HCT116 (cell line): ENCODE measurements around the gene SEMA3C. TPM values are rescaled to one million over a fixed set of nuclear protein-coding genes. Genes with fewer than 3 reads are reported as not detected.

Experiments
- ATAC-seq: fragments of 200-7000 bp; cut with Tn5 transposase; 2 replicates; pipeline ENCODE4 v1.9.1; 2020; ENCODE audit warnings: mild to moderate bottlenecking, moderate library complexity
- BruUV-seq: library from RNA; stranded (reverse); fragments of 400-500 nt; replicated peaks from 2 replicates; lab custom pipeline; 2021; lab: Mats Ljungman, UMichigan
- CTCF ChIA-PET: fragments of 300-600 bp; sonication (Branson Sonifier 250); formaldehyde crosslinking; loops from one replicate; lab custom pipeline; 2021; ENCODE audit warnings: antibody characterized with exemption; lab: Charles Lee
- POLR2A ChIA-PET: fragments of 300-600, 350-600 bp; sonication (Branson Sonifier 250); formaldehyde crosslinking; loops from one replicate; lab custom pipeline; 2021; ENCODE audit warnings: antibody characterized with exemption; lab: Charles Lee
- RAD21 ChIA-PET, 2 experiments: fragments of 300-600 bp; sonication (Branson Sonifier 250); formaldehyde crosslinking; loops; one replicate each; lab custom pipeline; 2023; ENCODE audit warnings: low total read pairs in 2 of 2; ENCODE audit not compliant: uncharacterized antibody in 2 of 2, unreplicated experiment in 2 of 2, low non-redundant PET in 1 of 2; lab: Charles Lee
- DNase-seq: peaks from one replicate; pipeline ENCODE4 v3.0.0-alpha.2; 2010; ENCODE audit warnings: low read depth, low spot score
- H2AFZ ChIP-seq: fragments of 200-600 bp; shearing (Covaris generic), sonication (generic); 2 replicates; pipeline ENCODE4 v1.6.1; 2017; ENCODE audit warnings: low read depth, mixed run types, mixed read lengths, antibody characterized with exemption, low read length; ENCODE audit not compliant: poor library complexity, severe bottlenecking
- H3K27ac ChIP-seq: 2 replicates; pipeline ENCODE4 v1.5.1; 2012; ENCODE audit warnings: low read depth, low read length
- H3K27me3 ChIP-seq: fragments of 200-600 bp; sonication (generic); 2 replicates; pipeline ENCODE4 v1.6.1; 2016; ENCODE audit warnings: mixed run types, low read length, mixed read lengths; ENCODE audit not compliant: insufficient read depth
- H3K36me3 ChIP-seq, 2 experiments: fragments of 200-500 bp in 1 of 2; fragments of 200-600 bp in 1 of 2; sonication (Bioruptor generic) in 1 of 2; sonication (generic) in 1 of 2; 2 replicates each; pipeline versions ENCODE4 v1.5.1 to v1.6.1; 2014 to 2016; ENCODE audit warnings: low read length in 2 of 2, inconsistent platforms in 1 of 2, mixed read lengths in 1 of 2, mixed run types in 1 of 2; ENCODE audit not compliant: insufficient read depth in 2 of 2, control insufficient read depth in 1 of 2
- H3K4me1 ChIP-seq, 2 experiments: fragments of 200-600 bp in 1 of 2; sonication (generic) in 1 of 2; 2 replicates each; pipeline versions ENCODE4 v1.5.1 to v1.6.1; 2012 to 2017; ENCODE audit warnings: low read length in 2 of 2, inconsistent platforms in 1 of 2, mild to moderate bottlenecking in 1 of 2, mixed read lengths in 1 of 2, mixed run types in 1 of 2, moderate library complexity in 1 of 2; ENCODE audit not compliant: insufficient read depth in 2 of 2, control insufficient read depth in 1 of 2
- H3K4me2 ChIP-seq: fragments of 200-600 bp; sonication (generic); 2 replicates; pipeline ENCODE4 v1.6.1; 2017; ENCODE audit warnings: mixed run types, low read length, mixed read lengths
- H3K4me3 ChIP-seq, 2 experiments: fragments of 200-600 bp in 1 of 2; sonication (generic) in 1 of 2; replicated peaks in 1 of 2; 2 replicates each; pipeline ENCODE4 v1.5.1; 2011 to 2016; ENCODE audit warnings: low read length in 2 of 2, control low read depth in 1 of 2, low read depth in 1 of 2, mild to moderate bottlenecking in 1 of 2, mixed read lengths in 1 of 2, mixed run types in 1 of 2
- H3K79me2 ChIP-seq: fragments of 200-600 bp; sonication (generic); 2 replicates; pipeline ENCODE4 v1.6.1; 2017; ENCODE audit warnings: mild to moderate bottlenecking, mixed run types, low read length, moderate library complexity, mixed read lengths; ENCODE audit not compliant: insufficient read depth
- H3K9ac ChIP-seq: fragments of 200-600 bp; sonication (generic); 2 replicates; pipeline ENCODE4 v1.6.1; 2016; ENCODE audit warnings: low read length, mixed read lengths
- H3K9me2 ChIP-seq: fragments of 200-600 bp; sonication (generic), shearing (Covaris generic); 2 replicates; pipeline ENCODE4 v1.6.1; 2017; ENCODE audit warnings: mixed run types, mild to moderate bottlenecking, moderate library complexity; ENCODE audit not compliant: insufficient read depth
- H3K9me3 ChIP-seq, 2 experiments: fragments of 200-500 bp in 1 of 2; fragments of 200-600 bp in 1 of 2; sonication (Bioruptor generic) in 1 of 2; sonication (generic) in 1 of 2; 2 replicates each; pipeline ENCODE4 v1.6.1; 2014 to 2017; ENCODE audit warnings: low read length in 2 of 2, mixed read lengths in 2 of 2, inconsistent platforms in 1 of 2, low read depth in 1 of 2, mild to moderate bottlenecking in 1 of 2, mixed run types in 1 of 2, moderate library complexity in 1 of 2; ENCODE audit not compliant: control insufficient read depth in 1 of 2, insufficient read depth in 1 of 2
- H4K20me1 ChIP-seq: fragments of 200-600 bp; sonication (generic), shearing (Covaris generic); 2 replicates; pipeline ENCODE4 v1.6.1; 2017; ENCODE audit warnings: mixed run types, mild to moderate bottlenecking, moderate library complexity; ENCODE audit not compliant: insufficient read depth
- EZH2 ChIP-seq: fragments of 200-600 bp; sonication (generic); IDR thresholded peaks from 2 replicates; pipeline ENCODE4 v1.6.1; 2017; ENCODE audit warnings: antibody characterized with exemption, mixed run types
- EZH2phosphoT487 ChIP-seq: fragments of 200-600 bp; IDR thresholded peaks from 2 replicates; pipeline ENCODE4 v1.6.1; 2018; ENCODE audit warnings: antibody characterized with exemption, borderline replicate concordance
- FOSL1 ChIP-seq: IDR thresholded peaks from 2 replicates; pipeline ENCODE4 v1.6.1; 2012; ENCODE audit warnings: low read depth
- RAD21 ChIP-seq: IDR thresholded peaks from 2 replicates; pipeline ENCODE4 v1.6.1; 2012; ENCODE audit warnings: low read depth, mild to moderate bottlenecking
- SIN3A ChIP-seq: IDR thresholded peaks from 2 replicates; pipeline ENCODE4 v1.6.1; 2012; ENCODE audit warnings: low read depth
- SP1 ChIP-seq: IDR thresholded peaks from 2 replicates; pipeline ENCODE4 v1.6.1; 2012; ENCODE audit warnings: low read depth
- YY1 ChIP-seq: IDR thresholded peaks from 2 replicates; pipeline ENCODE4 v1.6.1; 2011; ENCODE audit warnings: low read length, low read depth, moderate library complexity, mild to moderate bottlenecking; ENCODE audit not compliant: insufficient replicate concordance; ENCODE audit errors: extremely low read depth
- ZFX ChIP-seq: fragments of 450-650 bp; IDR thresholded peaks from 2 replicates; pipeline ENCODE4 v1.6.1; 2017
- intact Hi-C: fragments of 100-400 bp; cut with micrococcal nuclease; formaldehyde crosslinking; loops from 2 replicates; pipeline ENCODE4 v1.10.0; 2022
- total RNA-seq: library from RNA; stranded (reverse); gene quantifications from one replicate; pipeline ENCODE4 v1.2.1, GENCODE V29; 2021; ENCODE audit not compliant: unreplicated experiment
- TF ChIP-seq, protein P1 (sequence below): IDR thresholded peaks from 2 replicates; pipeline ENCODE4 v1.6.1; 2012
- TF ChIP-seq, protein P2 (sequence below), 3 experiments: fragments of 200-600 bp in 1 of 3; sonication (generic) in 1 of 3; IDR thresholded peaks in 2 of 3; conservative IDR thresholded peaks in 1 of 3; 2 replicates each; pipeline ENCODE4 v1.5.1; 2012 to 2017; ENCODE audit warnings: low read depth in 2 of 3, low read length in 2 of 3, antibody characterized with exemption in 1 of 3, borderline replicate concordance in 1 of 3, control low read depth in 1 of 3, mild to moderate bottlenecking in 1 of 3, mixed read lengths in 1 of 3, mixed run types in 1 of 3, moderate library complexity in 1 of 3; ENCODE audit not compliant: insufficient read depth in 1 of 3

SEMA3C gene
- total RNA-seq, 1 experiment from 2014 or later: 25.3 TPM

DNA sequence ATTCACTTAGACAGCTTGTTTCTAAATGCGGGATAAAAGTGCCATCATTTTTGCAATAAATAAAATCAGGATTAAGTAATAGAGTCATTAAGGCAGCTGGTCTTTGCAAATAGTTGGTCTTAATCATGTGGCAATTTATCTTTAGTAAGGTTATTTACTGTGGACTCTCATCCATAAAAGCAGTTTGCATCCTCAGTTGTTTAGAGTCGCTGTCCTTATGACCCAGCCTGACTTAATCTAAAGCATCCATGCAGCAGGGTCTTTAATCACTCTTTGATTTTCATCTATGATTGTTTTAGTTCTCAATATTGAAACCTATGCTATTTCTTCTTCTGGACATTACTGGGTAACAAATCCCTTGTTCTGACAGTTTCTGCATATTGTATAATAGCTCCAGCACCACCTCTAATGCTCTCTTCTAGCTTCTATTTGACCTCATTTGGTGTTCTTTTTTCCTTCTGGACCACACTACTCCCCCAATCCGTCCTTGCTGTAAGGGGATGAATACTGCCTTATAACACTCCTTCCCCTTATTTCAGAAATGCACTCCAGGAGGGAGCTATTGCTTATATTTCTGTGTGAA lies 185.4 kb downstream of the SEMA3C start:
- Histone ChIP-seq H2AFZ (peak overlapping the region; percentile 89), H3K9me3 (no peaks in the 10 kb centered on the region), H3K27me3 (no peaks in the 10 kb centered on the region), H3K79me2 (no peaks in the 10 kb centered on the region), H4K20me1 (no peaks in the 10 kb centered on the region), H3K4me3 (no peak overlapping the region), H3K9ac (no peak overlapping the region), H3K27ac (no peak overlapping the region), H3K36me3 (no peaks in the 10 kb centered on the region), H3K4me2 (no peak overlapping the region), H3K9me2 (no peaks in the 10 kb centered on the region), H3K4me1 (no peaks in the 10 kb centered on the region)
- ATAC-seq (no peak), DNase-seq (no peak)
- TF ChIP-seq EZH2: no peak
- TF ChIP-seq, protein P1, sequence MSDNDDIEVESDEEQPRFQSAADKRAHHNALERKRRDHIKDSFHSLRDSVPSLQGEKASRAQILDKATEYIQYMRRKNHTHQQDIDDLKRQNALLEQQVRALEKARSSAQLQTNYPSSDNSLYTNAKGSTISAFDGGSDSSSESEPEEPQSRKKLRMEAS: no peak
- TF ChIP-seq SIN3A: no peak
- no peak for TF ChIP-seq ZFX
- TF ChIP-seq SP1: no peak
- no peak for TF ChIP-seq EZH2phosphoT487
- no peak for TF ChIP-seq FOSL1
- RAD21 ChIA-PET: no interaction called here
- POLR2A ChIA-PET: interaction anchor here (0.9 kb wide), 1 partner anchor 9 kb away, joined by 4 read pairs; no protein-coding TSS in a partner anchor
- CTCF ChIA-PET: no interaction called here
- intact Hi-C loops: no loop called here
- no TSS peak for BruUV-seq

DNA sequence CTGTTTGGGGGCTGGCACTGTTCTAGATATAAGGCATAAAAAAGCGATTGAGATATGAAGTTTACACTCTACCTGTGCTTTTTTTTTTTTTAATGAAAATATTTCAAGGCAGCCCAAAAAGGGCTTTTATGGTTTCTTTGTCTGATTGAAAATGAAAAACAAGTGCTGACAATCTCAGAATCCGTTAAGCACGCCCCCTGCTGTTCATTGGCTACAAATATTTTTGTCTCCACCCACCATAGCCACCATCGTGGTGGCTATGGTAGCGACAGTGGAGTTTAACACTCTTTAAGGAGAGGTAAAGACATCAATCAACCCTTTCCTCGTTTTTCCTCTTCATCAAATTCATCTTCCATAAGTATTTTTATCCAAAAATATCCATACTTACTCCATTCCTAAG lies 186.2 kb downstream of the SEMA3C start:
- Histone ChIP-seq H3K36me3 (no peaks in the 10 kb centered on the region), H2AFZ (peak overlapping the region; percentile 89), H3K27ac (no peak overlapping the region), H3K4me2 (no peak overlapping the region), H3K4me3 (no peak overlapping the region), H3K9me2 (no peaks in the 10 kb centered on the region), H4K20me1 (no peaks in the 10 kb centered on the region), H3K9me3 (no peaks in the 10 kb centered on the region), H3K79me2 (no peaks in the 10 kb centered on the region), H3K9ac (no peak overlapping the region), H3K27me3 (no peaks in the 10 kb centered on the region), H3K4me1 (no peaks in the 10 kb centered on the region)
- ChIA-PET POLR2A (no interaction called here), RAD21 (no interaction called here), CTCF (no interaction called here)
- ATAC-seq (peak; percentile 47; the same call in 1 of the 2 replicates), DNase-seq (no peak)
- TF ChIP-seq, protein P2, sequence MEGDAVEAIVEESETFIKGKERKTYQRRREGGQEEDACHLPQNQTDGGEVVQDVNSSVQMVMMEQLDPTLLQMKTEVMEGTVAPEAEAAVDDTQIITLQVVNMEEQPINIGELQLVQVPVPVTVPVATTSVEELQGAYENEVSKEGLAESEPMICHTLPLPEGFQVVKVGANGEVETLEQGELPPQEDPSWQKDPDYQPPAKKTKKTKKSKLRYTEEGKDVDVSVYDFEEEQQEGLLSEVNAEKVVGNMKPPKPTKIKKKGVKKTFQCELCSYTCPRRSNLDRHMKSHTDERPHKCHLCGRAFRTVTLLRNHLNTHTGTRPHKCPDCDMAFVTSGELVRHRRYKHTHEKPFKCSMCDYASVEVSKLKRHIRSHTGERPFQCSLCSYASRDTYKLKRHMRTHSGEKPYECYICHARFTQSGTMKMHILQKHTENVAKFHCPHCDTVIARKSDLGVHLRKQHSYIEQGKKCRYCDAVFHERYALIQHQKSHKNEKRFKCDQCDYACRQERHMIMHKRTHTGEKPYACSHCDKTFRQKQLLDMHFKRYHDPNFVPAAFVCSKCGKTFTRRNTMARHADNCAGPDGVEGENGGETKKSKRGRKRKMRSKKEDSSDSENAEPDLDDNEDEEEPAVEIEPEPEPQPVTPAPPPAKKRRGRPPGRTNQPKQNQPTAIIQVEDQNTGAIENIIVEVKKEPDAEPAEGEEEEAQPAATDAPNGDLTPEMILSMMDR (IDR thresholded peaks at IDR 0.05 in 2 of 3, conservative IDR thresholded peaks at IDR 0.05 in 1 of 3; ENCODE audit: borderline replicate concordance in 1 of 3, insufficient read depth in 1 of 3, low read depth in 2 of 3, low read length in 2 of 3): peak in 1 of 3 experiments; percentile 44; a peak in 2 of 6 replicates
- TF ChIP-seq RAD21 (peak; percentile 22; the same call in 1 of the 2 replicates), YY1 (no peak)
- BruUV-seq: no TSS peak
- intact Hi-C loops: no loop called here
